GM19239 (cell line): Measurements from ENCODE around the gene PTTG1.

ENCODE experiments used
- DNase-seq: peaks from one replicate; pipeline ENCODE4 v3.0.0; 2011; ENCODE audit warnings: low spot score; ENCODE audit not compliant: insufficient read length
- FAIRE-seq: peaks from 2 replicates; lab custom pipeline; 2011; peaks lifted over from hg19 to GRCh38; lab: Jason Lieb, UNC

PTTG1 gene

GRCh38 chr5:160468363-160468975 is 46.8 kb downstream of the PTTG1 start:
- no peak for DNase-seq
- FAIRE-seq: no peak

- DNase-seq (no peak), FAIRE-seq (peak; percentile 82)
Observed at GRCh38 chr5:160469156-160470144, 47.8 kb downstream of the PTTG1 start.

GRCh38 chr5:160470437-160471361 is 49.0 kb downstream of the PTTG1 start:
- no peak for DNase-seq
- FAIRE-seq: peak; percentile 83

- DNase-seq (no peak), FAIRE-seq (no peak)
Observed at GRCh38 chr5:160471761-160472160, 50.1 kb downstream of the PTTG1 start.

- DNase-seq (no peak), FAIRE-seq (no peak)
Observed at GRCh38 chr5:160472482-160472881, 50.8 kb downstream of the PTTG1 start.

- no peak for DNase-seq
- FAIRE-seq: no peak
Observed at GRCh38 chr5:160473681-160474080, 52.0 kb downstream of the PTTG1 start.

GRCh38 chr5:160474084-160474483 is 52.4 kb downstream of the PTTG1 start:
- FAIRE-seq (no peak), DNase-seq (no peak)

- no peak for FAIRE-seq
- DNase-seq: no peak
Observed at GRCh38 chr5:160475864-160476438, 54.3 kb downstream of the PTTG1 start.

GRCh38 chr5:160477266-160477970 is 55.8 kb downstream of the PTTG1 start:
- DNase-seq: no peak
- FAIRE-seq: no peak

- FAIRE-seq (no peak), DNase-seq (no peak)
Observed at GRCh38 chr5:160478163-160478562, 56.5 kb downstream of the PTTG1 start.
